Lower leg skin (tissue), 3 donors: ENCODE results near the gene KIF21B.

Experiments
- POLR2A ChIP-seq, 2 donors: fragments of 450-650 bp; IDR thresholded peaks; one replicate each; pipeline ENCODE4 v1.6.1; 2016 to 2017; ENCODE audit warnings: antibody characterized with exemption in 2 of 2, mild to moderate bottlenecking in 1 of 2, moderate library complexity in 1 of 2
- TF ChIP-seq, protein P1 (sequence below), 3 donors: fragments of 450-650 bp; IDR thresholded peaks; one replicate each; pipeline ENCODE4 v1.5.1; 2016; ENCODE audit warnings: antibody characterized with exemption in 3 of 3, mild to moderate bottlenecking in 3 of 3, moderate library complexity in 2 of 3

DNA sequence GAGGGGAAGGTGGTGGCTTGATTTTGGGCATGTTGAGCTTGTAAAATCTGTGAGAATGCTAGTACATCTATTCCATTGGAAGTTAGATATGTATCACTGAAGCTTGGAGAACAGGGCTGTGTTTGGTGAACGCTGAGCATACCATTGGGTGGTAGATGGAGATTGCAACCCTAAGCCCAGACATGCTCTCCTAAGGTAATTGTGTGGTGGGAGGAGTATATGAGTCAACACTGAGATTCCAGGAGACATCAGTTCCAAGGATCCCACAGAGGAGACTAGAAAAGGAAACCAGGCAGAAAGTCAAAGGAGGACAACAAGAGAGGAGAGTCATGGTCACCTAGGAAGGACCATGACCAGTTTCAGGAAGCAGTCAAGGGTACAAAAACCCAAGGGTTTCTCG is 60.4 kb downstream of the KIF21B start:
- TF ChIP-seq, protein P1, sequence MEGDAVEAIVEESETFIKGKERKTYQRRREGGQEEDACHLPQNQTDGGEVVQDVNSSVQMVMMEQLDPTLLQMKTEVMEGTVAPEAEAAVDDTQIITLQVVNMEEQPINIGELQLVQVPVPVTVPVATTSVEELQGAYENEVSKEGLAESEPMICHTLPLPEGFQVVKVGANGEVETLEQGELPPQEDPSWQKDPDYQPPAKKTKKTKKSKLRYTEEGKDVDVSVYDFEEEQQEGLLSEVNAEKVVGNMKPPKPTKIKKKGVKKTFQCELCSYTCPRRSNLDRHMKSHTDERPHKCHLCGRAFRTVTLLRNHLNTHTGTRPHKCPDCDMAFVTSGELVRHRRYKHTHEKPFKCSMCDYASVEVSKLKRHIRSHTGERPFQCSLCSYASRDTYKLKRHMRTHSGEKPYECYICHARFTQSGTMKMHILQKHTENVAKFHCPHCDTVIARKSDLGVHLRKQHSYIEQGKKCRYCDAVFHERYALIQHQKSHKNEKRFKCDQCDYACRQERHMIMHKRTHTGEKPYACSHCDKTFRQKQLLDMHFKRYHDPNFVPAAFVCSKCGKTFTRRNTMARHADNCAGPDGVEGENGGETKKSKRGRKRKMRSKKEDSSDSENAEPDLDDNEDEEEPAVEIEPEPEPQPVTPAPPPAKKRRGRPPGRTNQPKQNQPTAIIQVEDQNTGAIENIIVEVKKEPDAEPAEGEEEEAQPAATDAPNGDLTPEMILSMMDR (IDR thresholded peaks at IDR 0.05), result no peak
- no peak for TF ChIP-seq POLR2A (IDR thresholded peaks at IDR 0.05)
